ENCODE data around the gene EIF4G3. TPM values are rescaled to one million over a fixed set of nuclear protein-coding genes. Genes with fewer than 3 reads are reported as not detected.

Gene EIF4G3
- polyA plus RNA-seq, 1 of the 3 experiments (the other 2 are of a cell fraction), result 32.0 TPM

DNA sequence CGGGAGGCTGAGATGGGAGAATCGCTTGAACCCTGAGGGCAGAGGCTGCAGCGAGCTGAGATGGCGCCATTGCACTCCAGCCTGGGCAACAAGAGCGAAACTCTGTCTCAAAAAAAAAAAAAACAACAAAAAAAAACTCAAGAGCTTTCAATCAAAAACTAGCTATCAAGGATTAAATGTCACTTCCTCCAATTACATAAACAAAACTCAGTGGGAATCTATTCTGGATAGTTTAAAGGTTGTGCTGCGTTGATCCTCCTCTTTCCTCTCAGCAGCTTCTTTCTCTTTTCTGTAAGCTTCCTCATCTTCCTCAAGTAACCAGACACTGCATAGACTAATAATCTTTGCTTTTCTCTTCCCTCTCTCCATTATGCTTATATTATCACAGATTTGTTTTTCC, 20.7 kb downstream of the EIF4G3 start:
- Histone ChIP-seq H3F3A (replicated peaks; ENCODE audit: insufficient read depth) (peaks cover 27% of the 10 kb centered on the region), H3K4me3 (ENCODE audit: low read depth in 2 of 2, low read length in 1 of 2) (no peak overlapping the region), H3K9me3 (no peaks in the 10 kb centered on the region), H3K9me2 (no peaks in the 10 kb centered on the region), H3K36me3 (replicated peaks in 1 of 2; ENCODE audit: control insufficient read depth in 1 of 2, insufficient read depth in 2 of 2, low read length in 1 of 2) (peaks cover 0 to 8% of the 10 kb centered on the region in 2 experiments), H3K27me3 (ENCODE audit: insufficient read depth) (no peaks in the 10 kb centered on the region), H4K20me1 (ENCODE audit: insufficient read depth) (peaks cover 4% of the 10 kb centered on the region; the same call in 1 of the 2 replicates), H3K4me2 (no peak overlapping the region), H2AFZ (ENCODE audit: low read depth) (no peak overlapping the region), H3K27ac (ENCODE audit: low read depth in 2 of 2, low read length in 1 of 2) (no peak overlapping the region), H3K79me2 (ENCODE audit: insufficient read depth) (peaks cover 99% of the 10 kb centered on the region), H3K4me1 (ENCODE audit: control insufficient read depth in 1 of 2, insufficient read depth in 2 of 2, low read depth in 1 of 2, low read length in 1 of 2) (no peaks in the 10 kb centered on the region; a peak in 3 of 4 replicates), H3K9ac (no peak overlapping the region)
- TF ChIP-seq, protein P1, sequence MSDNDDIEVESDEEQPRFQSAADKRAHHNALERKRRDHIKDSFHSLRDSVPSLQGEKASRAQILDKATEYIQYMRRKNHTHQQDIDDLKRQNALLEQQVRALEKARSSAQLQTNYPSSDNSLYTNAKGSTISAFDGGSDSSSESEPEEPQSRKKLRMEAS (IDR thresholded peaks at IDR 0.05; ENCODE audit: low read depth), result no peak
- TF ChIP-seq SMC3 (IDR thresholded peaks at IDR 0.05; ENCODE audit: low read depth, low read length) (no peak), RAD21 (IDR thresholded peaks at IDR 0.05; ENCODE audit: low read length) (no peak), TAF1 (IDR thresholded peaks at IDR 0.05; ENCODE audit: borderline replicate concordance, low read depth, low read length) (no peak), NRF1 (IDR thresholded peaks at IDR 0.05; ENCODE audit: low read depth, low read length) (no peak), RFX5 (IDR thresholded peaks at IDR 0.05; ENCODE audit: low read length) (no peak), YY1 (IDR thresholded peaks at IDR 0.05; ENCODE audit: low read depth) (no peak), CHD2 (IDR thresholded peaks at IDR 0.05; ENCODE audit: low read length, partially characterized antibody) (no peak), JUND (IDR thresholded peaks at IDR 0.05) (no peak), GATA2 (CRISPR knock-in tag; IDR thresholded peaks at IDR 0.05) (no peak), TEAD4 (IDR thresholded peaks at IDR 0.05; ENCODE audit: borderline replicate concordance, insufficient read depth) (no peak), EP300 (IDR thresholded peaks at IDR 0.05; ENCODE audit: borderline replicate concordance in 1 of 2, low read depth in 1 of 2, low read length in 1 of 2) (no peak), FOXJ3 (CRISPR knock-in tag; IDR thresholded peaks at IDR 0.05) (no peak)
- TF ChIP-seq, protein P2, sequence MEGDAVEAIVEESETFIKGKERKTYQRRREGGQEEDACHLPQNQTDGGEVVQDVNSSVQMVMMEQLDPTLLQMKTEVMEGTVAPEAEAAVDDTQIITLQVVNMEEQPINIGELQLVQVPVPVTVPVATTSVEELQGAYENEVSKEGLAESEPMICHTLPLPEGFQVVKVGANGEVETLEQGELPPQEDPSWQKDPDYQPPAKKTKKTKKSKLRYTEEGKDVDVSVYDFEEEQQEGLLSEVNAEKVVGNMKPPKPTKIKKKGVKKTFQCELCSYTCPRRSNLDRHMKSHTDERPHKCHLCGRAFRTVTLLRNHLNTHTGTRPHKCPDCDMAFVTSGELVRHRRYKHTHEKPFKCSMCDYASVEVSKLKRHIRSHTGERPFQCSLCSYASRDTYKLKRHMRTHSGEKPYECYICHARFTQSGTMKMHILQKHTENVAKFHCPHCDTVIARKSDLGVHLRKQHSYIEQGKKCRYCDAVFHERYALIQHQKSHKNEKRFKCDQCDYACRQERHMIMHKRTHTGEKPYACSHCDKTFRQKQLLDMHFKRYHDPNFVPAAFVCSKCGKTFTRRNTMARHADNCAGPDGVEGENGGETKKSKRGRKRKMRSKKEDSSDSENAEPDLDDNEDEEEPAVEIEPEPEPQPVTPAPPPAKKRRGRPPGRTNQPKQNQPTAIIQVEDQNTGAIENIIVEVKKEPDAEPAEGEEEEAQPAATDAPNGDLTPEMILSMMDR (IDR thresholded peaks at IDR 0.05), result no peak
- TF ChIP-seq, protein P3, sequence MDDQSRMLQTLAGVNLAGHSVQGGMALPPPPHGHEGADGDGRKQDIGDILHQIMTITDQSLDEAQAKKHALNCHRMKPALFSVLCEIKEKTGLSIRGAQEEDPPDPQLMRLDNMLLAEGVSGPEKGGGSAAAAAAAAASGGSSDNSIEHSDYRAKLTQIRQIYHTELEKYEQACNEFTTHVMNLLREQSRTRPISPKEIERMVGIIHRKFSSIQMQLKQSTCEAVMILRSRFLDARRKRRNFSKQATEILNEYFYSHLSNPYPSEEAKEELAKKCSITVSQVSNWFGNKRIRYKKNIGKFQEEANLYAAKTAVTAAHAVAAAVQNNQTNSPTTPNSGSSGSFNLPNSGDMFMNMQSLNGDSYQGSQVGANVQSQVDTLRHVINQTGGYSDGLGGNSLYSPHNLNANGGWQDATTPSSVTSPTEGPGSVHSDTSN (IDR thresholded peaks at IDR 0.05), result no peak
- TF ChIP-seq, protein P4, sequence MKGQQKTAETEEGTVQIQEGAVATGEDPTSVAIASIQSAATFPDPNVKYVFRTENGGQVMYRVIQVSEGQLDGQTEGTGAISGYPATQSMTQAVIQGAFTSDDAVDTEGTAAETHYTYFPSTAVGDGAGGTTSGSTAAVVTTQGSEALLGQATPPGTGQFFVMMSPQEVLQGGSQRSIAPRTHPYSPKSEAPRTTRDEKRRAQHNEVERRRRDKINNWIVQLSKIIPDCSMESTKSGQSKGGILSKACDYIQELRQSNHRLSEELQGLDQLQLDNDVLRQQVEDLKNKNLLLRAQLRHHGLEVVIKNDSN (IDR thresholded peaks at IDR 0.05; ENCODE audit: borderline replicate concordance, low read depth), result no peak
- TF ChIP-seq, protein P5, sequence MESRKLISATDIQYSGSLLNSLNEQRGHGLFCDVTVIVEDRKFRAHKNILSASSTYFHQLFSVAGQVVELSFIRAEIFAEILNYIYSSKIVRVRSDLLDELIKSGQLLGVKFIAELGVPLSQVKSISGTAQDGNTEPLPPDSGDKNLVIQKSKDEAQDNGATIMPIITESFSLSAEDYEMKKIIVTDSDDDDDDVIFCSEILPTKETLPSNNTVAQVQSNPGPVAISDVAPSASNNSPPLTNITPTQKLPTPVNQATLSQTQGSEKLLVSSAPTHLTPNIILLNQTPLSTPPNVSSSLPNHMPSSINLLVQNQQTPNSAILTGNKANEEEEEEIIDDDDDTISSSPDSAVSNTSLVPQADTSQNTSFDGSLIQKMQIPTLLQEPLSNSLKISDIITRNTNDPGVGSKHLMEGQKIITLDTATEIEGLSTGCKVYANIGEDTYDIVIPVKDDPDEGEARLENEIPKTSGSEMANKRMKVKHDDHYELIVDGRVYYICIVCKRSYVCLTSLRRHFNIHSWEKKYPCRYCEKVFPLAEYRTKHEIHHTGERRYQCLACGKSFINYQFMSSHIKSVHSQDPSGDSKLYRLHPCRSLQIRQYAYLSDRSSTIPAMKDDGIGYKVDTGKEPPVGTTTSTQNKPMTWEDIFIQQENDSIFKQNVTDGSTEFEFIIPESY (IDR thresholded peaks at IDR 0.05; ENCODE audit: borderline replicate concordance, low read depth), result no peak
- CTCF ChIA-PET, result no interaction called here
- POLR2A ChIA-PET, result no interaction called here
- no peak for DNase-seq
- 95% methylated on average over 6 of the region's 6 CpGs for WGBS (ENCODE audit: low lambda C conversion rate)
